Kidney (tissue), 14 donors: ENCODE measurements around the gene CCDC97. TPM values are rescaled to one million over a fixed set of nuclear protein-coding genes. Genes with fewer than 3 reads are reported as not detected.
A peak's percentile ranks its signal among the peaks of the same experiment; 100 is the strongest.

Source experiments
- DNase-seq, 5 donors: peaks; one replicate each; pipeline ENCODE4 v3.0.0-alpha.2; 2013 to 2020
- FAIRE-seq: peaks from 2 replicates; lab custom pipeline; 2012; peaks lifted over from hg19 to GRCh38; lab: Jason Lieb, UNC
- H3K27ac ChIP-seq, 2 donors: one replicate each; pipeline ENCODE4 v1.7.0; 2013; ENCODE audit warnings: low read depth in 2 of 2, low read length in 2 of 2, inconsistent platforms in 1 of 2
- H3K27me3 ChIP-seq: one replicate; pipeline ENCODE4 v1.7.1; 2013; ENCODE audit warnings: low read length, inconsistent platforms; ENCODE audit not compliant: control insufficient read depth, insufficient read depth
- H3K36me3 ChIP-seq, 3 donors: one replicate each; pipeline versions ENCODE4 v1.7.0 to v1.7.1; 2013; ENCODE audit warnings: low read length in 3 of 3, control low read depth in 1 of 3, inconsistent platforms in 1 of 3; ENCODE audit not compliant: insufficient read depth in 3 of 3, control insufficient read depth in 2 of 3
- H3K4me1 ChIP-seq, 3 donors: one replicate each; pipeline versions ENCODE4 v1.7.0 to v1.7.1; 2013; ENCODE audit warnings: low read length in 3 of 3, inconsistent platforms in 1 of 3, low read depth in 1 of 3; ENCODE audit not compliant: control insufficient read depth in 2 of 3, insufficient read depth in 2 of 3
- H3K4me3 ChIP-seq, 3 donors: one replicate each; pipeline versions ENCODE4 v1.7.0 to v1.8.1; 2013; ENCODE audit warnings: low read length in 3 of 3, control low read depth in 1 of 3, inconsistent platforms in 1 of 3
- H3K9ac ChIP-seq, 3 donors: one replicate each; pipeline versions ENCODE4 v1.7.0 to v1.7.1; 2013; ENCODE audit warnings: low read length in 3 of 3, control low read depth in 1 of 3, inconsistent platforms in 1 of 3
- H3K9me3 ChIP-seq, 3 donors: one replicate each; pipeline versions ENCODE4 v1.7.0 to v1.7.1; 2013; ENCODE audit warnings: low read length in 3 of 3, control low read depth in 1 of 3, inconsistent platforms in 1 of 3; ENCODE audit not compliant: control insufficient read depth in 2 of 3, insufficient read depth in 1 of 3
- CTCF ChIP-seq: IDR thresholded peaks from 3 replicates; pipeline ENCODE4 v1.5.1; 2012; ENCODE audit warnings: mild to moderate bottlenecking, moderate library complexity, borderline replicate concordance; ENCODE audit not compliant: insufficient read depth; ENCODE audit errors: extremely low read depth
- intact Hi-C: fragments of 100-400 bp; cut with DNase I; formaldehyde crosslinking; loops from one replicate; pipeline ENCODE4 v1.11.1; 2022
- polyA plus RNA-seq: library from polyadenylated mRNA; stranded (reverse); fragments of 350-450 nt; fragmentation: Illumina TruSeq; extraction: RNeasy Lipid Tissue Mini Kit (QIAGEN cat#74804); gene quantifications from one replicate; pipeline ENCODE4 v1.2.3, GENCODE V29; 2014; ENCODE audit warnings: low read depth, low replicate concordance; ENCODE audit not compliant: insufficient read depth
- total RNA-seq: library from RNA; stranded (reverse); fragmentation: NEBNext Ultra II Directional; extraction: Animal tissue kit (Norgen Biotek cat#: 25700); gene quantifications from one replicate; pipeline ENCODE4 v1.2.1, GENCODE V29; 2021
- donor health status: control.
- donor health status: control.
- donor health status: control.
- donor health status: control.
- donor health status: control.
- donor health status: DM: yes; HTN: yes; CAD: no.
- donor health status: Normal renal cell carcinoma (clear cell type).

The CCDC97 gene
- total and polyA plus RNA-seq, 2 donors from 2014 or later = 9.8 to 28.1 TPM

- intact Hi-C loops = no loop called here
- FAIRE-seq (no peak), DNase-seq (no peak)
- Histone ChIP-seq H3K36me3 (peaks cover 21 to 86% (median 76%) of the 10 kb centered on the region in 3 donors), H3K27me3 (no peaks in the 10 kb centered on the region), H3K4me3 (no peak overlapping the region), H3K9ac (no peak overlapping the region), H3K27ac (peak overlapping the region; percentile 26 to 35), H3K4me1 (peaks cover 0 to 20% (median 4%) of the 10 kb centered on the region in 3 donors), H3K9me3 (no peaks in the 10 kb centered on the region)
- no peak for TF ChIP-seq CTCF
Measured at GRCh38 chr19:41299046-41299754, 10.8 kb upstream of the CCDC97 start.

- intact Hi-C loops = no loop called here
- Histone ChIP-seq H3K9ac (no peak overlapping the region), H3K9me3 (no peaks in the 10 kb centered on the region), H3K36me3 (peaks cover 23 to 86% (median 76%) of the 10 kb centered on the region in 3 donors), H3K4me1 (peaks cover 0 to 20% (median 4%) of the 10 kb centered on the region in 3 donors), H3K27me3 (no peaks in the 10 kb centered on the region), H3K4me3 (no peak overlapping the region), H3K27ac (no peak overlapping the region)
- no peak for TF ChIP-seq CTCF
- FAIRE-seq = no peak
- DNase-seq = no peak
Measured at GRCh38 chr19:41299755-41300089, 10.2 kb upstream of the CCDC97 start.

- no peak for DNase-seq
- intact Hi-C loops = no loop called here
Measured at GRCh38 chr19:41300555-41300954, 9.4 kb upstream of the CCDC97 start.

More at GRCh38 chr19:41300555-41300954, 9.4 kb upstream of the CCDC97 start:
- Histone ChIP-seq H3K27me3 (no peaks in the 10 kb centered on the region), H3K9ac (no peak overlapping the region), H3K36me3 (peaks cover 19 to 85% (median 75%) of the 10 kb centered on the region in 3 donors), H3K9me3 (no peaks in the 10 kb centered on the region), H3K27ac (no peak overlapping the region), H3K4me1 (peaks cover 0 to 20% (median 4%) of the 10 kb centered on the region in 3 donors), H3K4me3 (no peak overlapping the region)
- FAIRE-seq = no peak
- TF ChIP-seq CTCF = no peak
